KMS-11 (cell line): ENCODE results near the gene GPANK1.

Experiments used
- H2AFZ ChIP-seq: fragments of 200-600 bp; sonication (generic); 2 replicates; pipeline ENCODE4 v1.6.1; 2016; ENCODE audit warnings: antibody characterized with exemption, mixed run types, low read depth
- H3K27ac ChIP-seq: fragments of 200-600 bp; sonication (generic); 2 replicates; pipeline ENCODE4 v1.6.1; 2016; ENCODE audit warnings: mild to moderate bottlenecking, mixed run types
- H3K27me3 ChIP-seq: fragments of 200-600 bp; sonication (generic); 2 replicates; pipeline ENCODE4 v1.6.1; 2017; ENCODE audit warnings: mild to moderate bottlenecking, low read depth, mixed run types, moderate library complexity; ENCODE audit not compliant: insufficient read depth
- H3K36me3 ChIP-seq: fragments of 200-600 bp; sonication (generic); 2 replicates; pipeline ENCODE4 v1.6.1; 2017; ENCODE audit warnings: mild to moderate bottlenecking, mixed run types; ENCODE audit not compliant: insufficient read depth
- H3K4me1 ChIP-seq: fragments of 200-600 bp; sonication (generic); 2 replicates; pipeline ENCODE4 v1.6.1; 2016; ENCODE audit warnings: mild to moderate bottlenecking, low read depth, mixed run types; ENCODE audit not compliant: poor library complexity, severe bottlenecking
- H3K4me2 ChIP-seq: fragments of 200-600 bp; sonication (generic); 2 replicates; pipeline ENCODE4 v1.7.0; 2016; ENCODE audit warnings: mild to moderate bottlenecking, mixed run types
- H3K4me3 ChIP-seq: fragments of 200-600 bp; sonication (generic); IDR thresholded peaks from 2 replicates; pipeline ENCODE4 v1.6.1; 2017; ENCODE audit warnings: low read depth, low read length, mixed read lengths; ENCODE audit not compliant: insufficient read depth
- H3K79me2 ChIP-seq: fragments of 200-600 bp; sonication (generic); 2 replicates; pipeline ENCODE4 v1.6.1; 2016; ENCODE audit warnings: low read depth, mixed run types; ENCODE audit not compliant: insufficient read depth
- H3K9ac ChIP-seq: fragments of 200-600 bp; sonication (generic); 2 replicates; pipeline ENCODE4 v1.6.1; 2016; ENCODE audit warnings: mild to moderate bottlenecking, mixed run types
- H4K20me1 ChIP-seq: fragments of 200-600 bp; sonication (generic); 2 replicates; pipeline ENCODE4 v1.6.1; 2016; ENCODE audit warnings: mild to moderate bottlenecking, mixed run types; ENCODE audit not compliant: insufficient read depth
- TF ChIP-seq, protein P1 (sequence below): fragments of 200-600 bp; sonication (generic); conservative IDR thresholded peaks from 2 replicates; pipeline ENCODE4 v1.6.1; 2017; ENCODE audit warnings: low read depth, mild to moderate bottlenecking, antibody characterized with exemption, low read length, moderate library complexity, mixed read lengths

The GPANK1 gene

DNA sequence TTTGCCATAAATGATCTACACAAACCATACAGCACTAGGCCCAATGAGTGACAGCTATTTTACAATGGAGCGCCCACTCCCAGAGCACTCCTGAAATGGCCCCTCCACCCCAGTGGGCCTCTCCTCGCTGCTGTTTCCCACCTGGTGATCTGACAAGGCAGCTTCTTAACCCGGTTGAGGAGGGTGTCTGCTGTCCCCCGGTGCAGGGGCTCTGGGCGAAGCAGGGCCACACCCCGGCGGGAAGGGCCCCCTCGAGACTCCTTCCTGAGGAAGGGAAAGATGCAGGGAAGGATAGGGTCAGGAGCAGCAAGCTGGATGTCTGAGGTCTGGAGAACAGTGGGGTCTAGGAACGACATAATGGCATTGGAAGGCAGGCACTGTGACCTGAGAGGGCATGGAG lies 28.1 kb upstream of the GPANK1 start:
- H3K4me3 ChIP-seq, result no peak overlapping the region
- no peaks in the 10 kb centered on the region for H3K27me3 ChIP-seq
- no peak overlapping the region for H3K9ac ChIP-seq
- no peaks in the 10 kb centered on the region for H4K20me1 ChIP-seq
- no peaks in the 10 kb centered on the region; the same call in 1 of the 2 replicates for H3K79me2 ChIP-seq
- H2AFZ ChIP-seq, result no peak overlapping the region
- H3K4me2 ChIP-seq, result no peak overlapping the region
- H3K36me3 ChIP-seq, result no peaks in the 10 kb centered on the region
- TF ChIP-seq, protein P1, sequence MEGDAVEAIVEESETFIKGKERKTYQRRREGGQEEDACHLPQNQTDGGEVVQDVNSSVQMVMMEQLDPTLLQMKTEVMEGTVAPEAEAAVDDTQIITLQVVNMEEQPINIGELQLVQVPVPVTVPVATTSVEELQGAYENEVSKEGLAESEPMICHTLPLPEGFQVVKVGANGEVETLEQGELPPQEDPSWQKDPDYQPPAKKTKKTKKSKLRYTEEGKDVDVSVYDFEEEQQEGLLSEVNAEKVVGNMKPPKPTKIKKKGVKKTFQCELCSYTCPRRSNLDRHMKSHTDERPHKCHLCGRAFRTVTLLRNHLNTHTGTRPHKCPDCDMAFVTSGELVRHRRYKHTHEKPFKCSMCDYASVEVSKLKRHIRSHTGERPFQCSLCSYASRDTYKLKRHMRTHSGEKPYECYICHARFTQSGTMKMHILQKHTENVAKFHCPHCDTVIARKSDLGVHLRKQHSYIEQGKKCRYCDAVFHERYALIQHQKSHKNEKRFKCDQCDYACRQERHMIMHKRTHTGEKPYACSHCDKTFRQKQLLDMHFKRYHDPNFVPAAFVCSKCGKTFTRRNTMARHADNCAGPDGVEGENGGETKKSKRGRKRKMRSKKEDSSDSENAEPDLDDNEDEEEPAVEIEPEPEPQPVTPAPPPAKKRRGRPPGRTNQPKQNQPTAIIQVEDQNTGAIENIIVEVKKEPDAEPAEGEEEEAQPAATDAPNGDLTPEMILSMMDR, result no peak
- H3K27ac ChIP-seq, result no peak overlapping the region
- peaks cover 8% of the 10 kb centered on the region for H3K4me1 ChIP-seq

DNA sequence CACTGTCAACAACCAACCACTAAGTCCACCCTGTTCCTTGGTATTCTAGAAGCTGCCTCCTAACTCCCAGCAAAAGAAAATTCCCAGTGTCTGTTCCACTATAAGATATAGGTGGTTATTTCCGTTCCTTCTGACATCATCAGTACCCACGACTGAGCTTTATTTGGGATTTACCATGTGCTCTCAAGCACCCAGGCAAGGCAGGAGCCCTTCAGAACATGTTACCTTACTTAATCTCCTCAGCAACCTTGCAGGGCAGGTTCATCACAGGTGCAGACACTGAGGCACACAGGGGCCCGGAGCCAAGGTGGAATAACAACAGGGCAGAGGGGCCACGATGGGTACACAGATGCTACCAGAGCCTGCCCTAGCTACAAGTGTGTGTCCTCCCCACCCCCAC lies 27.6 kb upstream of the GPANK1 start:
- no peak overlapping the region for H3K4me3 ChIP-seq
- no peaks in the 10 kb centered on the region for H3K36me3 ChIP-seq
- TF ChIP-seq, protein P1, result no peak
- H3K4me2 ChIP-seq, result no peak overlapping the region
- no peaks in the 10 kb centered on the region for H4K20me1 ChIP-seq
- H3K27me3 ChIP-seq, result no peaks in the 10 kb centered on the region
- H3K27ac ChIP-seq, result no peak overlapping the region
- H3K9ac ChIP-seq, result no peak overlapping the region
- H2AFZ ChIP-seq, result no peak overlapping the region
- H3K4me1 ChIP-seq, result peaks cover 2% of the 10 kb centered on the region
- no peaks in the 10 kb centered on the region; the same call in 1 of the 2 replicates for H3K79me2 ChIP-seq

DNA sequence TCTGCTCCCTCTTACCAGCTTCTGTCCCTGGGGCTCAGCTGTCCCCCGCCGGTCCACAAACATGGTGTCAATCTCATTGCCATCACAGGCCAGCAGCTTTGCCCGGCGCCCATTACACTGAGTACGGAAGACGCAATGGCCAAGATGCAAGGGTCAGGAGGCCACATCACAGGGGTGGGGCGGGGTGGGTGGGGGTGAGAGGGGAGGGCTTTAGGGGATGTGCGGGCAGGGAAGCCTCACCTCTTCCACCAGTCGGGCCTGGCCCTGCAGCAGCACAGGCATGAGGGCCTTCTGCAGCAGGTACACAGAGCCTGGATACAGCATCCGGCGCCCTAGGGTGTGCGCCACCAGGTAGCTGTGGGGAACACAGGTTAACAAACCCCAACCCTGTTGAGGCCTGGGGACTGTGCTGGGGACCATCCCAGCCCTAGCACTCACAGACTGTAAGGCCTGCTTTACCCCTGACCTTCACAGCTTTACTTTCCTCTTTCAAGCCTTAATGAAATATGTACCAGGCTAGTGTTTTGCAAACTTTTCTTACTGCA lies 26.8 kb upstream of the GPANK1 start:
- Histone ChIP-seq H3K4me3 (no peak overlapping the region), H3K4me1 (no peaks in the 10 kb centered on the region), H3K36me3 (no peaks in the 10 kb centered on the region), H3K9ac (no peak overlapping the region), H3K79me2 (no peaks in the 10 kb centered on the region), H3K27ac (no peak overlapping the region), H3K27me3 (no peaks in the 10 kb centered on the region), H3K4me2 (no peak overlapping the region), H2AFZ (no peak overlapping the region), H4K20me1 (no peaks in the 10 kb centered on the region)
- TF ChIP-seq, protein P1, result no peak

DNA sequence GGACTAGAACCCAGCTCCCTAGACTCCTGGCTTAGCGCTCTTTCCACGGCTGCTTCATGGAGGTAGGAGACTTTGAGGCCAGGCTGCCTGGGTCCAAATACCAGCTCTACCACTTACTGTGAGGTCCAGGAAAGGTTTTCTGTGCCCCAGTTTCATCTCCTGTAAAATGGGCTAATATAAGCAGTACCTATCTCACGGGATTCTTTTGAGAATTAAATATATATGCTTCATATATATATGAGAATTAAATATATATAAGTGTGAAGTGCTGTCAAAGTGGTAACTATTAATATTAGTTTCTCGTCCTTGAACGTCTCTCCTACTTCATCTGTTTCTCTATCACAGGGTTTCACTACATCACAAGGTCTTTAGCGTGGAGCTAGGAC lies 26.3 kb upstream of the GPANK1 start:
- Histone ChIP-seq H2AFZ (no peak overlapping the region), H3K27ac (no peak overlapping the region), H3K79me2 (no peaks in the 10 kb centered on the region), H3K9ac (no peak overlapping the region), H3K4me1 (no peaks in the 10 kb centered on the region), H3K27me3 (no peaks in the 10 kb centered on the region), H4K20me1 (no peaks in the 10 kb centered on the region), H3K4me2 (no peak overlapping the region), H3K4me3 (no peak overlapping the region), H3K36me3 (no peaks in the 10 kb centered on the region)
- TF ChIP-seq, protein P1, result no peak
